Dendritic cell treated with granulocyte-macrophage colony-stimulating factor and Interleukin-4, amounts not matched to agents 40 ng/mL and 50 ng/mL, for 4 days (primary cell): ENCODE data around the gene STK4.

Source experiments
- H3K27ac Mint-ChIP-seq: one replicate; pipeline ENCODE4 v1.8.0; 2022; ENCODE audit warnings: mild to moderate bottlenecking, mixed read lengths
- H3K27me3 Mint-ChIP-seq: one replicate; pipeline ENCODE4 v1.8.0; 2022; ENCODE audit warnings: mild to moderate bottlenecking, mixed read lengths
- H3K36me3 Mint-ChIP-seq: one replicate; pipeline ENCODE4 v1.8.0; 2022; ENCODE audit warnings: low read depth, mixed read lengths
- H3K4me1 Mint-ChIP-seq: one replicate; pipeline ENCODE4 v1.8.0; 2022; ENCODE audit warnings: low read depth, mixed read lengths
- H3K4me3 Mint-ChIP-seq: one replicate; pipeline ENCODE4 v1.8.0; 2022; ENCODE audit warnings: mild to moderate bottlenecking, moderate library complexity, mixed read lengths
- H3K9me3 Mint-ChIP-seq: one replicate; pipeline ENCODE4 v1.8.0; 2022; ENCODE audit warnings: mixed read lengths
- intact Hi-C: fragments of 100-400 bp; cut with micrococcal nuclease; formaldehyde crosslinking; loops from one replicate; pipeline ENCODE4 v1.15.0; 2022

The STK4 gene

GRCh38 chr20:44960103-44960852, 6.0 kb upstream of the STK4 start, which contains the start of gene TOMM34:
TSS of gene TOMM34 (minus strand) at chr20:44960397. CDS start at chr20:44960333, 64 bp downstream.
- Mint-ChIP-seq H3K27ac (peak within 1 kb of the TSS; percentile 76), H3K4me1 (peaks cover 48% of the 10 kb centered on the region), H3K27me3 (no peaks in the 10 kb centered on the region), H3K9me3 (no peaks in the 10 kb centered on the region), H3K4me3 (peak within 1 kb of the TSS; percentile 86), H3K36me3 (peaks cover 19% of the 10 kb centered on the region)
- intact Hi-C loops = no loop called here

- Mint-ChIP-seq H3K4me3 (no peak overlapping the region), H3K27ac (no peak overlapping the region), H3K9me3 (no peaks in the 10 kb centered on the region), H3K36me3 (peaks cover 14% of the 10 kb centered on the region), H3K27me3 (no peaks in the 10 kb centered on the region), H3K4me1 (peaks cover 46% of the 10 kb centered on the region)
- intact Hi-C loops = no loop called here
These were observed 5.1 kb upstream of the STK4 start for GRCh38 chr20:44961011-44961869.

- Mint-ChIP-seq H3K27me3 (no peaks in the 10 kb centered on the region), H3K4me3 (no peak overlapping the region), H3K4me1 (peaks cover 41% of the 10 kb centered on the region), H3K36me3 (peaks cover 17% of the 10 kb centered on the region), H3K9me3 (no peaks in the 10 kb centered on the region), H3K27ac (peak overlapping the region; percentile 28)
- intact Hi-C loops = no loop called here
These were observed 4.4 kb upstream of the STK4 start for GRCh38 chr20:44961870-44962267.

- Mint-ChIP-seq H3K4me3 (no peak overlapping the region), H3K36me3 (peaks cover 22% of the 10 kb centered on the region), H3K9me3 (no peaks in the 10 kb centered on the region), H3K27me3 (no peaks in the 10 kb centered on the region), H3K27ac (no peak overlapping the region), H3K4me1 (peaks cover 43% of the 10 kb centered on the region)
- intact Hi-C loops = no loop called here
These were observed 3.8 kb upstream of the STK4 start for GRCh38 chr20:44962483-44962882.

GRCh38 chr20:44963325-44964215, 2.7 kb upstream of the STK4 start:
- Mint-ChIP-seq H3K4me1 (peaks cover 49% of the 10 kb centered on the region), H3K36me3 (peaks cover 26% of the 10 kb centered on the region), H3K4me3 (no peak overlapping the region), H3K27me3 (no peaks in the 10 kb centered on the region), H3K27ac (no peak overlapping the region), H3K9me3 (no peaks in the 10 kb centered on the region)
- intact Hi-C loops = no loop called here

- Mint-ChIP-seq H3K27ac (peak overlapping the region; percentile 91), H3K4me3 (peak overlapping the region; percentile 96), H3K4me1 (peaks cover 49% of the 10 kb centered on the region), H3K9me3 (no peaks in the 10 kb centered on the region), H3K27me3 (no peaks in the 10 kb centered on the region), H3K36me3 (peaks cover 25% of the 10 kb centered on the region)
- intact Hi-C loops = loop anchor here (5.0 kb wide), 1 partner anchor 78 kb away; the partner anchor contains the start of gene YWHAB
These were observed 672 bp upstream of the STK4 start for GRCh38 chr20:44965651-44966029.

GRCh38 chr20:44967207-44967807, 995 bp downstream of the STK4 start:
- peaks cover 48% of the 10 kb centered on the region for H3K4me1 Mint-ChIP-seq
- peak overlapping the region; percentile 91 for H3K27ac Mint-ChIP-seq
- intact Hi-C loops = loop anchor here (5.0 kb wide), 1 partner anchor 80 kb away; the partner anchor contains the start of gene YWHAB
- peak overlapping the region; percentile 96 for H3K4me3 Mint-ChIP-seq
- H3K9me3 Mint-ChIP-seq = no peaks in the 10 kb centered on the region
- H3K27me3 Mint-ChIP-seq = no peaks in the 10 kb centered on the region
- H3K36me3 Mint-ChIP-seq = peaks cover 25% of the 10 kb centered on the region

GRCh38 chr20:44969300-44969894, 3.1 kb downstream of the STK4 start:
- no peaks in the 10 kb centered on the region for H3K9me3 Mint-ChIP-seq
- no peaks in the 10 kb centered on the region for H3K27me3 Mint-ChIP-seq
- intact Hi-C loops = loop anchor here (5.0 kb wide), 1 partner anchor 82 kb away; the partner anchor contains the start of gene YWHAB
- H3K4me1 Mint-ChIP-seq = peaks cover 57% of the 10 kb centered on the region
- H3K27ac Mint-ChIP-seq = peak overlapping the region; percentile 91
- no peak overlapping the region for H3K4me3 Mint-ChIP-seq
- peaks cover 44% of the 10 kb centered on the region for H3K36me3 Mint-ChIP-seq

- Mint-ChIP-seq H3K27me3 (no peaks in the 10 kb centered on the region), H3K36me3 (peaks cover 53% of the 10 kb centered on the region), H3K4me1 (peaks cover 55% of the 10 kb centered on the region), H3K27ac (peak overlapping the region; percentile 97), H3K9me3 (no peaks in the 10 kb centered on the region), H3K4me3 (peak overlapping the region; percentile 71)
- intact Hi-C loops = no loop called here
These were observed 4.0 kb downstream of the STK4 start for GRCh38 chr20:44970243-44970757.

- H3K4me1 Mint-ChIP-seq = peaks cover 57% of the 10 kb centered on the region
- H3K27me3 Mint-ChIP-seq = no peaks in the 10 kb centered on the region
- H3K36me3 Mint-ChIP-seq = peaks cover 56% of the 10 kb centered on the region
- H3K9me3 Mint-ChIP-seq = no peaks in the 10 kb centered on the region
- H3K4me3 Mint-ChIP-seq = no peak overlapping the region
- peak overlapping the region; percentile 41 for H3K27ac Mint-ChIP-seq
- intact Hi-C loops = no loop called here
These were observed 6.7 kb downstream of the STK4 start for GRCh38 chr20:44973053-44973452.

GRCh38 chr20:44976698-44977097, 10.4 kb downstream of the STK4 start:
- H3K4me3 Mint-ChIP-seq = no peak overlapping the region
- intact Hi-C loops = no loop called here
- peaks cover 43% of the 10 kb centered on the region for H3K4me1 Mint-ChIP-seq
- peaks cover 83% of the 10 kb centered on the region for H3K36me3 Mint-ChIP-seq
- no peaks in the 10 kb centered on the region for H3K9me3 Mint-ChIP-seq
- H3K27ac Mint-ChIP-seq = peak overlapping the region; percentile 51
- no peaks in the 10 kb centered on the region for H3K27me3 Mint-ChIP-seq

GRCh38 chr20:44979090-44979621, 12.8 kb downstream of the STK4 start:
- Mint-ChIP-seq H3K36me3 (peaks cover 90% of the 10 kb centered on the region), H3K9me3 (no peaks in the 10 kb centered on the region), H3K27ac (peak overlapping the region; percentile 90), H3K4me3 (peak overlapping the region; percentile 44), H3K4me1 (peaks cover 45% of the 10 kb centered on the region), H3K27me3 (no peaks in the 10 kb centered on the region)
- intact Hi-C loops = no loop called here
